Activated naive CD4-positive, alpha-beta T cell treated with Interleukin-2 at 50 U/mL for 16 hours (primary cell): ENCODE measurements around the gene COL4A1.

ENCODE experiments used
- DNase-seq: peaks from one replicate; pipeline ENCODE4 v3.0.0-alpha.2; 2020

Gene COL4A1

GRCh38 chr13:110340812-110341444, 34.0 kb upstream of the COL4A1 start:
- peak; percentile 20 for DNase-seq

- DNase-seq = no peak
Observed at GRCh38 chr13:110339975-110340550, 33.1 kb upstream of the COL4A1 start.

GRCh38 chr13:110339263-110339662, 32.3 kb upstream of the COL4A1 start:
- DNase-seq = no peak

- no peak for DNase-seq
Observed at GRCh38 chr13:110338441-110339101, 31.6 kb upstream of the COL4A1 start.

GRCh38 chr13:110337247-110337646, 30.3 kb upstream of the COL4A1 start:
- DNase-seq = no peak

- no peak for DNase-seq
Observed at GRCh38 chr13:110336681-110337080, 29.7 kb upstream of the COL4A1 start.

GRCh38 chr13:110336108-110336507, 29.2 kb upstream of the COL4A1 start:
- no peak for DNase-seq

- no peak for DNase-seq
Observed at GRCh38 chr13:110334841-110335490, 28.0 kb upstream of the COL4A1 start.

- DNase-seq = no peak
Observed at GRCh38 chr13:110334256-110334655, 27.3 kb upstream of the COL4A1 start.

- no peak for DNase-seq
Observed at GRCh38 chr13:110333837-110334236, 26.9 kb upstream of the COL4A1 start.

GRCh38 chr13:110332750-110333149, 25.8 kb upstream of the COL4A1 start:
- no peak for DNase-seq

- no peak for DNase-seq
Observed at GRCh38 chr13:110331362-110331761, 24.4 kb upstream of the COL4A1 start.

GRCh38 chr13:110330491-110331011, 23.6 kb upstream of the COL4A1 start:
- no peak for DNase-seq

GRCh38 chr13:110329798-110330461, 23.0 kb upstream of the COL4A1 start:
- no peak for DNase-seq

GRCh38 chr13:110329258-110329657, 22.3 kb upstream of the COL4A1 start:
- DNase-seq = no peak

- DNase-seq = no peak
Observed at GRCh38 chr13:110328573-110328972, 21.6 kb upstream of the COL4A1 start.

GRCh38 chr13:110327051-110327721, 20.2 kb upstream of the COL4A1 start:
- no peak for DNase-seq

GRCh38 chr13:110326263-110326904, 19.4 kb upstream of the COL4A1 start:
- DNase-seq = no peak

- DNase-seq = no peak
Observed at GRCh38 chr13:110324026-110324749, 17.2 kb upstream of the COL4A1 start.

- DNase-seq = no peak
Observed at GRCh38 chr13:110323172-110323891, 16.4 kb upstream of the COL4A1 start.

- no peak for DNase-seq
Observed at GRCh38 chr13:110322828-110323171, 15.8 kb upstream of the COL4A1 start.
